HG03442 (cell line): ENCODE measurements around the gene LRIT1.

Experiments
- ATAC-seq: cut with Tn5 transposase; IDR thresholded peaks from one replicate; pipeline ENCODE4 v1.9.1; 2021; ENCODE audit warnings: mild to moderate bottlenecking, moderate library complexity; ENCODE audit not compliant: unreplicated experiment

Gene LRIT1

DNA sequence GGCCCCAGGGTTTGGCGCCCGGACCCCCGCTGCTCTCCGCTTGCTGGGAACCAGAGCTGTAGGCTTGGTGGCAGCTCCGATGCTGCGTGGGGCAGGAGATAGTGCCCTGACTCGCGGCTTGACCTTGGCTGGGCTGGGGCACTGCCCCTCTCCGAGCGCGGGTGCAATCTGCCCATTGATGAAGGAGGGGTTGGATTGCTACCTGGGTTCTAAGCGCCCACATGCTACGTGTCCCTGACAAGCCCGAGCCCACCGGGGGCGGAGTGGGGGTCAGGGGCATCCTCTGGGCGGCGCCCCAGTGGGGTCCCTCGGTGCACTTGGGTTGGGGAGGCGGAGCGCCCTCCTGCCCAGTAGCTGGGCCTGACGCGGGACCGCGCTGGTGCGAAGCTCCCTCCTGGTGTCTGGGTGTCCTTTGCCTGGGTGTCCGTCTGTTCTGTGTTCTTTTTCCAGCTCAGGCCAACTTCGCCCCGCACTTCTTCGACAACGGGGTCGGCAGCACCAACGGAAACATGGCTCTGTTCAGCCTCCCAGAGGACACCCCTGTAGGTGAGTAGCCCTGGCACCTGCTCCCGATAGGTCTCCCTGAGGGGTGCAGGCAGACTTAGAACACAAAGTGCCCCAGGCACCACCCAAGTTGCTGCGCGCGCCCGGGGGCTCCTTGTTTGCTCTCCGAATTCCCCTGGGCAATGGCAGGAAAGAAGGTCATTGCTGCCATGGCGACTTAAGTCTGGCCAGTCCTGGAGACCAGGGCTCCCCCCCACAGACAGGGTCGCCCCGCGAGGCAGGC lies 46.1 kb downstream of the LRIT1 start:
- no peak for ATAC-seq

- peak; percentile 76 for ATAC-seq
Observed at GRCh38 chr10:84194424-84195043, 46.8 kb downstream of the LRIT1 start, which contains the start of gene CDHR1. Gene CDHR1, plus strand, starts transcription at chr10:84194537. Its CDS starts 224 bp downstream, at chr10:84194761.

- ATAC-seq, result peak; percentile 12
Observed at GRCh38 chr10:84193846-84194423, 47.4 kb downstream of the LRIT1 start.

DNA sequence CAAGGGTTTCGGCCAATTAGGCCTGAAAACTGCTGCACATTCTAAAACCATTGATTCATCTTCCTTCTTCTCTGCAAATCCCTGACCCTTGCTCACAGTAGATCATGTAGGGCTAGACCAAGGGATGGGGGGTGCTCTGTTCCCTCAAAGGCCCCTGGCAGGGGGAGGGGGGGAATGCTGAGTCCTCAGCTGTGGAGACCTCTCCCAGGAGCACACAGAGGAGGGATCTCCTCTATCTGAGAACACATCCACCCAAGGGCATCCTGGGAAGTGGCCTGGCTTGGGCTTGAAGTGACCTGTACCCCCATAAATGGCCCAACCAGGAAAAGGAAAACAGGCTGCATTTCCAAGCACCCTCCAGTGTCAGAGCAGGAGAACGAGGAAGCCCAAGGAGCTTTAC lies 48.0 kb downstream of the LRIT1 start:
- no peak for ATAC-seq

- ATAC-seq, result no peak
Observed at GRCh38 chr10:84191106-84191505, 50.2 kb downstream of the LRIT1 start.

GRCh38 chr10:84190621-84191020 lies 50.7 kb downstream of the LRIT1 start:
- ATAC-seq, result no peak

GRCh38 chr10:84188815-84189214 lies 52.5 kb downstream of the LRIT1 start:
- ATAC-seq, result no peak

DNA sequence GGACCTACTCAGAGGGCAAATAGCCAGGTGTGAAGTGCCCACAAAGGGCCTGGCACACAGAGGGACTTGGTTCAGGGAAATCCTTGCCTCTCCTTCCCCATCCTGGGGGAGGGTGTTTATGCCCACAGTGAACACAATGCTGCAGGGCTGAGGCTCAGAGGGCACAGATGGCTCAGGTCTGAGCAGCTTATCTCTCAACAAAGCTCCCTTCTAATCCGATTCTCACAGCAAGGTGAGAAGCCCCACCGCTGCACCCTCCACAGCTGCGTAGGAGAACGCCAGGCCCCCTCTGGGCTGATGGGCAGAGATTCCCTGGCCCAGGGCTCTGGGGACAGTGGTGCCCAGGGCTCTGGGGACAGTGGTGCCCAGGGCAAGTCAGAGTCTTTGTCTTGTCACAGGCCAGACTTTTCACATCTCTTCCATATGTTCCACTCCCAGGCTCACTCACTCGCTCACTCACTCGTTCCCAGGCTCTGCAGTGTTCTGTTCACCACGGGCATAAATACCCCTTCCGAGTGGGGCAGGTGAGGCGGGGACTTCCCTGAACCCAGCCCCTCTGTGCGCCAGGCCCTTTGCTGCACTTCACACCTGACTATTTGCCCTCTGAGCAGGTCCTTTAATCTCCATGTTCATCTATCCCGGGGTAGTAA lies 55.7 kb downstream of the LRIT1 start:
- no peak for ATAC-seq

- ATAC-seq, result no peak
Observed at GRCh38 chr10:84184517-84184916, 56.8 kb downstream of the LRIT1 start.

GRCh38 chr10:84181631-84182030 lies 59.7 kb downstream of the LRIT1 start:
- ATAC-seq, result no peak
